EL (cell line): ENCODE results near the gene DENND1A.
"Not testable (repeated sequence)": the region's sequence is repeated elsewhere in the genome, so short reads cannot be mapped to it uniquely, and the experiment has no call there.

Experiments
- DNase-seq: peaks from one replicate; pipeline ENCODE4 v3.0.0-alpha.2; 2016

The DENND1A gene

GRCh38 chr9:123929870-123930831 is at the start of gene DENND1A:
Gene DENND1A, minus strand, starts transcription at chr9:123930126. Its CDS starts 221 bp downstream, at chr9:123929905.
- peak; percentile 93 for DNase-seq

GRCh38 chr9:123978981-123979380 is 49.1 kb upstream of the DENND1A start:
- DNase-seq = no peak

- DNase-seq = not testable (repeated sequence)
Observed at GRCh38 chr9:123976579-123976978, 46.7 kb upstream of the DENND1A start.

GRCh38 chr9:123975871-123976270 is 45.9 kb upstream of the DENND1A start:
- no peak for DNase-seq

GRCh38 chr9:123974471-123974870 is 44.5 kb upstream of the DENND1A start:
- DNase-seq = no peak

- DNase-seq = no peak
Observed at GRCh38 chr9:123973590-123974223, 43.8 kb upstream of the DENND1A start.

- no peak for DNase-seq
Observed at GRCh38 chr9:123972618-123973017, 42.7 kb upstream of the DENND1A start.

GRCh38 chr9:123967323-123967722 is 37.4 kb upstream of the DENND1A start:
- DNase-seq = no peak

- DNase-seq = no peak
Observed at GRCh38 chr9:123965801-123966686, 36.1 kb upstream of the DENND1A start.

GRCh38 chr9:123964761-123965160 is 34.8 kb upstream of the DENND1A start:
- DNase-seq = no peak

GRCh38 chr9:123960965-123961364 is 31.0 kb upstream of the DENND1A start:
- DNase-seq = no peak

- DNase-seq = no peak
Observed at GRCh38 chr9:123960366-123960765, 30.4 kb upstream of the DENND1A start.

GRCh38 chr9:123959787-123960186 is 29.9 kb upstream of the DENND1A start:
- DNase-seq = no peak

GRCh38 chr9:123957731-123958130 is 27.8 kb upstream of the DENND1A start:
- DNase-seq = no peak

- no peak for DNase-seq
Observed at GRCh38 chr9:123957168-123957721, 27.3 kb upstream of the DENND1A start.

GRCh38 chr9:123955637-123956036 is 25.7 kb upstream of the DENND1A start:
- no peak for DNase-seq

GRCh38 chr9:123954518-123955280 is 24.8 kb upstream of the DENND1A start:
- DNase-seq = no peak

GRCh38 chr9:123952641-123953495 is 22.9 kb upstream of the DENND1A start:
- DNase-seq = no peak

GRCh38 chr9:123948286-123948685 is 18.4 kb upstream of the DENND1A start:
- no peak for DNase-seq

GRCh38 chr9:123947326-123947725 is 17.4 kb upstream of the DENND1A start:
- DNase-seq = no peak
